NT2/D1 (cell line): ENCODE measurements around the gene IDH1.

Experiments used
- SUZ12 ChIP-seq: IDR thresholded peaks from 2 replicates; pipeline ENCODE4 v1.6.1; 2011; ENCODE audit not compliant: insufficient read length, insufficient read depth; ENCODE audit errors: extremely low read depth
- YY1 ChIP-seq: IDR thresholded peaks from 2 replicates; pipeline ENCODE4 v1.6.1; 2011; ENCODE audit not compliant: insufficient read length, insufficient read depth
- ZNF274 ChIP-seq: IDR thresholded peaks from 2 replicates; pipeline ENCODE4 v1.6.1; 2011; ENCODE audit warnings: mild to moderate bottlenecking, low read depth, low read length

DNA sequence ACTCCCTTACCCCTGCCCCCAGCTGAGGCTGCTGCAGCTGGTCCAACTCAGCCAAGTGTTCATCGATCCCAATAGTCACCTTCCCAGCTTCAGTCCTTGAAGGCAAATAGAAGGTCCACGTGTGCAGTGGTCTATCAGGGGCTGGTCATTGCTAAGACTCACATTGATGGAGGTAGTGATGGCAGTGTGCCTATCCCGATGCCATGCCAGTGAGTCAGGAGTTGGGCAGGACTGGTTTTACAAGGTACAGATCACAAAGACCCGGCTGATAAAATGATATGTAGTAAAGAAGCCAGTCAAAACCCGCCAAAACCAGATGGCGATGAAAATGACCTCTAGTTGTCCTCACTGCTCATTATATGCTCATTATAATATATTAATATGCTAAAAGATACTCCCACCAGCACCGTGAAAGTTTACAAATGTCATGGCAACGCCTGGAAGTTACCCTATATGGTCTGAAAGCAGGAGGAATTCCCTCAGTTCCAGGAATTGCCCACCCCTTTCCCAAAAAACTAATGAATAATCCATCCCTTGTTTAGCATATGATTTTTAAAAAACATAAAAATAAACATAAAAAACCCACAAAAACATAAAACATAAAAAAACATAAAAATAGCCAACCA, 62.1 kb downstream of the IDH1 start:
- no peak for TF ChIP-seq YY1
- no peak for TF ChIP-seq SUZ12
- TF ChIP-seq ZNF274 = no peak
